HG03103 (cell line): ENCODE results near the gene ROBO2.

Source experiments
- ATAC-seq: cut with Tn5 transposase; IDR thresholded peaks from one replicate; pipeline ENCODE4 v1.9.1; 2021; ENCODE audit warnings: low read depth; ENCODE audit not compliant: unreplicated experiment

ROBO2 gene

GRCh38 chr3:77539014-77539413, 499.1 kb downstream of the ROBO2 start:
- ATAC-seq = no peak

GRCh38 chr3:77539677-77540076, 499.8 kb downstream of the ROBO2 start:
- no peak for ATAC-seq

- ATAC-seq = no peak
Observed at GRCh38 chr3:77541203-77541922, 501.5 kb downstream of the ROBO2 start.

- ATAC-seq = no peak
Observed at GRCh38 chr3:77546246-77546645, 506.3 kb downstream of the ROBO2 start.

GRCh38 chr3:77549034-77549433, 509.1 kb downstream of the ROBO2 start:
- no peak for ATAC-seq

GRCh38 chr3:77553240-77553639, 513.3 kb downstream of the ROBO2 start:
- ATAC-seq = no peak

GRCh38 chr3:77562089-77562488, 522.2 kb downstream of the ROBO2 start:
- no peak for ATAC-seq

GRCh38 chr3:77563012-77563411, 523.1 kb downstream of the ROBO2 start:
- ATAC-seq = no peak

- no peak for ATAC-seq
Observed at GRCh38 chr3:77566055-77566454, 526.2 kb downstream of the ROBO2 start.

GRCh38 chr3:77571971-77572715, 532.2 kb downstream of the ROBO2 start:
- no peak for ATAC-seq

- ATAC-seq = no peak
Observed at GRCh38 chr3:77577264-77577663, 537.4 kb downstream of the ROBO2 start.

GRCh38 chr3:77586216-77586615, 546.3 kb downstream of the ROBO2 start:
- ATAC-seq = no peak

GRCh38 chr3:77588863-77589262, 549.0 kb downstream of the ROBO2 start:
- no peak for ATAC-seq

- no peak for ATAC-seq
Observed at GRCh38 chr3:77590191-77590590, 550.3 kb downstream of the ROBO2 start.

GRCh38 chr3:77595371-77595870, 555.5 kb downstream of the ROBO2 start:
- ATAC-seq = no peak

GRCh38 chr3:77599948-77600347, 560.0 kb downstream of the ROBO2 start:
- no peak for ATAC-seq

- ATAC-seq = no peak
Observed at GRCh38 chr3:77601823-77602415, 562.0 kb downstream of the ROBO2 start.

GRCh38 chr3:77602722-77603121, 562.8 kb downstream of the ROBO2 start:
- no peak for ATAC-seq

- ATAC-seq = no peak
Observed at GRCh38 chr3:77605308-77605707, 565.4 kb downstream of the ROBO2 start.

- no peak for ATAC-seq
Observed at GRCh38 chr3:77605865-77606264, 566.0 kb downstream of the ROBO2 start.

- no peak for ATAC-seq
Observed at GRCh38 chr3:77606372-77606771, 566.5 kb downstream of the ROBO2 start.

- no peak for ATAC-seq
Observed at GRCh38 chr3:77618686-77619085, 578.8 kb downstream of the ROBO2 start.
